H1 (cell line): ENCODE measurements around the gene MCUR1. TPM values are rescaled to one million over a fixed set of nuclear protein-coding genes. Genes with fewer than 3 reads are reported as not detected.

ENCODE experiments used
- CTCF ChIA-PET: fragments of 300-600 bp; sonication (Branson Sonifier 250); formaldehyde crosslinking; loops from one replicate; lab custom pipeline; 2021; ENCODE audit not compliant: partially characterized antibody; lab: Charles Lee
- POLR2A ChIA-PET: fragments of 300-600 bp; sonication (Branson Sonifier 250); formaldehyde crosslinking; loops from one replicate; lab custom pipeline; 2021; ENCODE audit warnings: inconsistent platforms; ENCODE audit not compliant: partially characterized antibody; lab: Charles Lee
- DNase-seq, 2 experiments: peaks; one replicate each; pipeline versions ENCODE4 v3.0.0 to v3.0.0-alpha.2; 2010 to 2022; ENCODE audit warnings: low spot score in 2 of 2, low read depth in 1 of 2, mixed read lengths in 1 of 2
- FAIRE-seq: peaks from 2 replicates; lab custom pipeline; 2011; peaks lifted over from hg19 to GRCh38; lab: Jason Lieb, UNC
- H2AFZ ChIP-seq: 2 replicates; pipeline ENCODE4 v1.8.1; 2012; ENCODE audit warnings: low read length, inconsistent platforms
- H2AK5ac ChIP-seq: 2 replicates; pipeline ENCODE4 v1.6.1; 2013; ENCODE audit warnings: low read depth, low read length
- H2BK120ac ChIP-seq: replicated peaks from 2 replicates; pipeline ENCODE3; 2013; ENCODE audit warnings: low read depth, low read length, inconsistent platforms
- H2BK12ac ChIP-seq: 2 replicates; pipeline ENCODE4 v1.6.1; 2013; ENCODE audit warnings: low read depth, low read length
- H2BK15ac ChIP-seq: 2 replicates; pipeline ENCODE4 v1.6.1; 2013; ENCODE audit warnings: low read length
- H2BK20ac ChIP-seq: 2 replicates; pipeline ENCODE4 v1.6.1; 2013; ENCODE audit warnings: low read length
- H2BK5ac ChIP-seq: 2 replicates; pipeline ENCODE4 v1.6.1; 2013; ENCODE audit warnings: low read depth, low read length
- H3K14ac ChIP-seq: 2 replicates; pipeline ENCODE4 v1.6.1; 2013; ENCODE audit warnings: inconsistent platforms; ENCODE audit not compliant: insufficient read length
- H3K18ac ChIP-seq: 2 replicates; pipeline ENCODE4 v1.6.1; 2013; ENCODE audit warnings: low read length; ENCODE audit errors: extremely low read depth
- H3K23ac ChIP-seq: 2 replicates; pipeline ENCODE4 v1.6.1; 2013; ENCODE audit warnings: inconsistent platforms; ENCODE audit not compliant: insufficient read length
- H3K23me2 ChIP-seq: 2 replicates; pipeline ENCODE4 v1.6.1; 2013; ENCODE audit warnings: low read depth, low read length
- H3K27ac ChIP-seq: 2 replicates; pipeline ENCODE4 v1.6.1; 2011; ENCODE audit warnings: low read depth, low read length, inconsistent platforms
- H3K27me3 ChIP-seq, 4 experiments: replicated peaks in 1 of 4; 1 replicate in 1 of 4; 2 replicates in 3 of 4; pipeline versions ENCODE4 v1.6.1 to v1.8.1; 2011 to 2013; ENCODE audit warnings: low read length in 3 of 4, mild to moderate bottlenecking in 3 of 4, inconsistent platforms in 2 of 4, mixed read lengths in 2 of 4, moderate library complexity in 1 of 4; ENCODE audit not compliant: control insufficient read depth in 3 of 4, insufficient read depth in 3 of 4; ENCODE audit errors: extremely low read depth in 1 of 4
- H3K36me3 ChIP-seq, 4 experiments: 2 replicates each; pipeline versions ENCODE4 v1.6.1 to v1.8.1; 2011 to 2013; ENCODE audit warnings: mild to moderate bottlenecking in 4 of 4, low read length in 3 of 4, moderate library complexity in 2 of 4, control low read depth in 1 of 4, inconsistent platforms in 1 of 4; ENCODE audit not compliant: insufficient read depth in 4 of 4, control insufficient read depth in 2 of 4
- H3K4ac ChIP-seq: replicated peaks from 2 replicates; pipeline ENCODE3; 2013; ENCODE audit warnings: low read length, low read depth, mixed read lengths, inconsistent platforms; ENCODE audit not compliant: insufficient read length
- H3K4me1 ChIP-seq, 4 experiments: replicated peaks in 1 of 4; 1 replicate in 1 of 4; 2 replicates in 3 of 4; pipeline versions ENCODE4 v1.6.1 to v1.8.1; 2011 to 2013; ENCODE audit warnings: low read length in 3 of 4, inconsistent platforms in 2 of 4, mixed read lengths in 1 of 4; ENCODE audit not compliant: insufficient read depth in 4 of 4, control insufficient read depth in 3 of 4
- H3K4me2 ChIP-seq, 2 experiments: 2 replicates each; pipeline versions ENCODE4 v1.6.1 to v1.8.1; 2011 to 2013; ENCODE audit warnings: low read depth in 2 of 2, low read length in 2 of 2, control low read depth in 1 of 2, inconsistent platforms in 1 of 2, mild to moderate bottlenecking in 1 of 2; ENCODE audit not compliant: insufficient read depth in 1 of 2
- H3K4me3 ChIP-seq, 4 experiments: fragments of 200-600, 300-600 bp in 1 of 4; sonication (generic), shearing (Covaris generic), sonication (Bioruptor Twin) in 1 of 4; 2 replicates each; pipeline versions ENCODE4 v1.5.1 to v1.8.1; 2011 to 2016; ENCODE audit warnings: low read length in 4 of 4, low read depth in 3 of 4, control low read depth in 2 of 4, inconsistent platforms in 2 of 4, mild to moderate bottlenecking in 2 of 4, mixed read lengths in 1 of 4, moderate library complexity in 1 of 4; ENCODE audit not compliant: insufficient read depth in 2 of 4; ENCODE audit errors: extremely low read depth in 1 of 4
- H3K56ac ChIP-seq: replicated peaks from 2 replicates; pipeline ENCODE3; 2013; ENCODE audit warnings: low read depth, mild to moderate bottlenecking, mixed read lengths, low read length, inconsistent platforms; ENCODE audit not compliant: insufficient read length
- H3K79me1 ChIP-seq: 2 replicates; pipeline ENCODE4 v1.6.1; 2013; ENCODE audit warnings: low read depth, low read length, control low read depth
- H3K79me2 ChIP-seq, 2 experiments: 2 replicates each; pipeline versions ENCODE4 v1.6.1 to v1.8.1; 2012 to 2013; ENCODE audit warnings: low read length in 2 of 2, mild to moderate bottlenecking in 2 of 2, inconsistent platforms in 1 of 2; ENCODE audit not compliant: insufficient read depth in 2 of 2, control insufficient read depth in 1 of 2
- H3K9ac ChIP-seq, 4 experiments: replicated peaks in 1 of 4; 1 replicate in 1 of 4; 2 replicates in 3 of 4; pipeline versions ENCODE4 v1.6.1 to v1.8.1; 2011 to 2013; ENCODE audit warnings: low read depth in 3 of 4, low read length in 3 of 4, control low read depth in 2 of 4, mild to moderate bottlenecking in 2 of 4, moderate library complexity in 2 of 4, inconsistent platforms in 1 of 4; ENCODE audit errors: extremely low read depth in 1 of 4
- H3K9me3 ChIP-seq, 2 experiments: 2 replicates each; pipeline versions ENCODE4 v1.6.1 to v1.8.1; 2012 to 2013; ENCODE audit warnings: mild to moderate bottlenecking in 2 of 2, moderate library complexity in 2 of 2, control low read depth in 1 of 2, inconsistent platforms in 1 of 2, low read depth in 1 of 2, low read length in 1 of 2, mixed read lengths in 1 of 2; ENCODE audit not compliant: insufficient read depth in 2 of 2
- H4K20me1 ChIP-seq, 2 experiments: replicated peaks in 1 of 2; 2 replicates each; pipeline versions ENCODE3 to v1.8.1; 2011 to 2013; ENCODE audit warnings: inconsistent platforms in 2 of 2, low read length in 2 of 2, mild to moderate bottlenecking in 1 of 2; ENCODE audit not compliant: insufficient read depth in 2 of 2, control insufficient read depth in 1 of 2
- H4K5ac ChIP-seq: 2 replicates; pipeline ENCODE4 v1.6.1; 2013; ENCODE audit warnings: low read length, low read depth, mixed read lengths, inconsistent platforms; ENCODE audit not compliant: insufficient read length
- H4K8ac ChIP-seq: 2 replicates; pipeline ENCODE4 v1.8.0; 2013; ENCODE audit warnings: mild to moderate bottlenecking, moderate library complexity, low read length, inconsistent platforms; ENCODE audit not compliant: insufficient read depth; ENCODE audit errors: extremely low read depth
- H4K91ac ChIP-seq: replicated peaks from 2 replicates; pipeline ENCODE3; 2013; ENCODE audit warnings: low read length, mixed read lengths, inconsistent platforms; ENCODE audit not compliant: insufficient read length
- POLR2A ChIP-seq, 2 experiments: IDR thresholded peaks; 1 replicate in 1 of 2; 2 replicates in 1 of 2; pipeline ENCODE4 v1.6.1; 2011; ENCODE audit warnings: low read depth in 2 of 2, low read length in 2 of 2, mild to moderate bottlenecking in 2 of 2; ENCODE audit errors: control extremely low read depth in 1 of 2
- YY1 ChIP-seq: IDR thresholded peaks from 2 replicates; pipeline ENCODE4 v1.6.1; 2011; ENCODE audit warnings: low read depth, mild to moderate bottlenecking, low read length
- WGBS, 2 experiments: shearing (Covaris generic) in 1 of 2; methylation state at CpG; one replicate each; pipeline versions ENCODE4 v1.1.6 to v1.1.7; 2013 to 2015; ENCODE audit warnings: low lambda C conversion rate in 2 of 2, mixed read lengths in 2 of 2, inconsistent platforms in 1 of 2, low coverage in 1 of 2, missing lambda C conversion rate in 1 of 2; ENCODE audit not compliant: insufficient replicate concordance in 2 of 2, insufficient coverage in 1 of 2, insufficient read length in 1 of 2; ENCODE audit errors: extremely low coverage in 1 of 2, missing lambda C conversion rate in 1 of 2; 5-methylcytosine and 5-hydroxymethylcytosine counted together
- polyA plus RNA-seq, 7 experiments: library from polyadenylated mRNA; depleted of rRNA in 3 of 7; stranded (reverse) in 5 of 7; unstranded in 2 of 7; fragments of >200 nt in 5 of 7; fragments of 200-250 nt in 2 of 7; gene quantifications; 1 replicate in 5 of 7; 2 replicates in 1 of 7; 4 replicates in 1 of 7; pipeline versions ENCODE4 v1.2.1 to v1.2.3, GENCODE V29; 2011 to 2013; ENCODE audit warnings: missing spikeins in 2 of 7, mixed read lengths in 2 of 7
- total RNA-seq: library from RNA; stranded (reverse); fragmentation: NEBNext Ultra II Directional; extraction: Animal tissue kit (Norgen Biotek cat#: 25700); gene quantifications from 2 replicates; pipeline ENCODE4 v1.2.1, GENCODE V29; 2021

MCUR1 gene
- total and polyA plus RNA-seq, 2 of the 8 experiments (the other 6 are each of a cell fraction or from before 2014, with no cell fraction given), result 9.6 to 37.3 TPM

- Histone ChIP-seq H2AFZ (no peak overlapping the region), H3K23me2 (no peaks in the 10 kb centered on the region), H2AK5ac (no peak overlapping the region), H3K27ac (no peak overlapping the region), H2BK20ac (no peak overlapping the region), H3K9ac (no peak overlapping the region), H3K36me3 (no peaks in the 10 kb centered on the region), H3K79me1 (no peaks in the 10 kb centered on the region), H4K5ac (no peak overlapping the region), H2BK12ac (no peak overlapping the region), H3K79me2 (no peaks in the 10 kb centered on the region), H2BK15ac (no peak overlapping the region), H3K18ac (no peak overlapping the region), H3K4me1 (peaks cover 0 to 4% (median under 1%) of the 10 kb centered on the region in 4 experiments; a peak in 2 of 7 replicates), H3K23ac (no peak overlapping the region), H3K4me2 (no peak overlapping the region), H4K20me1 (no peaks in the 10 kb centered on the region), H3K4me3 (no peak overlapping the region), H3K27me3 (no peaks in the 10 kb centered on the region), H2BK5ac (no peak overlapping the region), H3K14ac (no peak overlapping the region), H3K4ac (no peak overlapping the region), H4K91ac (no peak overlapping the region), H4K8ac (no peak overlapping the region), H2BK120ac (no peak overlapping the region), H3K9me3 (no peaks in the 10 kb centered on the region), H3K56ac (no peak overlapping the region)
- DNase-seq (no peak), FAIRE-seq (no peak)
- CTCF ChIA-PET, result interaction anchor here (1.0 to 1.2 kb wide), 2 partner anchors 8 to 111 kb away, joined by 3 to 5 read pairs; no protein-coding TSS in a partner anchor
- POLR2A ChIA-PET, result no interaction called here
- 0 out of 2 replicates have a peak, but pooled peaks have one; percentile 29 for TF ChIP-seq YY1
- no peak for TF ChIP-seq POLR2A (IDR thresholded peaks at IDR 0.05; ENCODE audit: control extremely low read depth in 1 of 2, low read depth in 2 of 2, low read length in 2 of 2)
- WGBS, 2 experiments, result 91% methylated on average over 5 of the region's 5 CpGs; no CpG with 5 or more reads in 1 of the 2 experiments
These were observed 50.5 kb downstream of the MCUR1 start for GRCh38 chr6:13763740-13764381.
